Measurements from ENCODE around the gene ADGRB3. TPM values are rescaled to one million over a fixed set of nuclear protein-coding genes. Genes with fewer than 3 reads are reported as not detected.

ADGRB3 gene
- total RNA-seq, 1 donor from 2014 or later = 2.4 TPM

DNA sequence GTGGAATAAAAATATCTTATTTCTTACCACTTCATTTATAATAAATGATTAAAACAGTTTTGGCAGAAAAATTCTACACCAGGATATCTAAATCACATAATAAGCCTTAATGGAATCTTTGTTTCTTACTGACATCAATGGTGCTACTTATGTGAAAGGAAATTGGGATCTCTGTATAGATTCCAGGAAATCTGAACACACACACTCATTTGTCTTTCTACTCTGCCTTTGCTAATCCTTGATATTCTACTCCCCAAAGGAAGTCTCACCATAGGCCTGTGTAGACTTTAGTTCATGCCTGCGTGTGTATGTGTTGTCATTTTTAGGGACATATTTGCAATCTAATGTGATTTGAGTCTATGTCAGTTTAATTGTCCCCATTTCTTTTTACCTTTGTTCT lies 7.9 kb downstream of the ADGRB3 start:
- Mint-ChIP-seq H3K4me1 (ENCODE audit: unreplicated experiment) (peaks cover 21% of the 10 kb centered on the region), H3K9me3 (ENCODE audit: unreplicated experiment) (no peaks in the 10 kb centered on the region), H3K36me3 (ENCODE audit: low read depth, unreplicated experiment) (no peaks in the 10 kb centered on the region), H3K27ac (ENCODE audit: unreplicated experiment) (no peak overlapping the region), H3K4me3 (ENCODE audit: unreplicated experiment) (no peak overlapping the region), H3K27me3 (ENCODE audit: unreplicated experiment) (peaks cover 8% of the 10 kb centered on the region)
- TF ChIP-seq, protein P1, sequence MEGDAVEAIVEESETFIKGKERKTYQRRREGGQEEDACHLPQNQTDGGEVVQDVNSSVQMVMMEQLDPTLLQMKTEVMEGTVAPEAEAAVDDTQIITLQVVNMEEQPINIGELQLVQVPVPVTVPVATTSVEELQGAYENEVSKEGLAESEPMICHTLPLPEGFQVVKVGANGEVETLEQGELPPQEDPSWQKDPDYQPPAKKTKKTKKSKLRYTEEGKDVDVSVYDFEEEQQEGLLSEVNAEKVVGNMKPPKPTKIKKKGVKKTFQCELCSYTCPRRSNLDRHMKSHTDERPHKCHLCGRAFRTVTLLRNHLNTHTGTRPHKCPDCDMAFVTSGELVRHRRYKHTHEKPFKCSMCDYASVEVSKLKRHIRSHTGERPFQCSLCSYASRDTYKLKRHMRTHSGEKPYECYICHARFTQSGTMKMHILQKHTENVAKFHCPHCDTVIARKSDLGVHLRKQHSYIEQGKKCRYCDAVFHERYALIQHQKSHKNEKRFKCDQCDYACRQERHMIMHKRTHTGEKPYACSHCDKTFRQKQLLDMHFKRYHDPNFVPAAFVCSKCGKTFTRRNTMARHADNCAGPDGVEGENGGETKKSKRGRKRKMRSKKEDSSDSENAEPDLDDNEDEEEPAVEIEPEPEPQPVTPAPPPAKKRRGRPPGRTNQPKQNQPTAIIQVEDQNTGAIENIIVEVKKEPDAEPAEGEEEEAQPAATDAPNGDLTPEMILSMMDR (IDR thresholded peaks at IDR 0.05; ENCODE audit: unreplicated experiment) = no peak
- no peak for DNase-seq (ENCODE audit: low spot score)

DNA sequence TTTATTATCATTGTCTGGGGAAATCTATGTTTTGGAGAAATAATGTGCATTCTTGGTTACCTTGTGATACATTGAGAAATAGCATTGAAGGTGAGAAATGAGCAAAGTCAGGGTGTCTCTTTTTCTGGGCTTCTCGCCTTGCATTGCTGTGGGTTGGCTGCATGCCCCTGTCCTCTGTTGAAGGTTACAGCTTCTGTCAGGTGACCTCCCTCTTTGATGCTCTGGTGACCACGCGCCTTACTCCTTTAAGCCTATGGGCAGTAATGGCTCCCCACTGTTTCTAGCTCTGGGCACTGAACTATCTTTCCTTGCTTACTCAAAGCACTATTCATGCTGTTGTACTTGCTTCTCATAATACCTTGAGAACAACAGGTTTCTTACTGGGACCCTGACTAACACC lies 14.6 kb downstream of the ADGRB3 start:
- no peak for DNase-seq (ENCODE audit: low spot score)
- H3K4me1 Mint-ChIP-seq (ENCODE audit: unreplicated experiment) = peaks cover 15% of the 10 kb centered on the region
- no peaks in the 10 kb centered on the region for H3K9me3 Mint-ChIP-seq (ENCODE audit: unreplicated experiment)
- no peak overlapping the region for H3K4me3 Mint-ChIP-seq (ENCODE audit: unreplicated experiment)
- H3K27ac Mint-ChIP-seq (ENCODE audit: unreplicated experiment) = no peak overlapping the region
- peaks cover 6% of the 10 kb centered on the region for H3K27me3 Mint-ChIP-seq (ENCODE audit: unreplicated experiment)
- H3K36me3 Mint-ChIP-seq (ENCODE audit: low read depth, unreplicated experiment) = no peaks in the 10 kb centered on the region
- TF ChIP-seq, protein P1 (IDR thresholded peaks at IDR 0.05; ENCODE audit: unreplicated experiment) = no peak

DNA sequence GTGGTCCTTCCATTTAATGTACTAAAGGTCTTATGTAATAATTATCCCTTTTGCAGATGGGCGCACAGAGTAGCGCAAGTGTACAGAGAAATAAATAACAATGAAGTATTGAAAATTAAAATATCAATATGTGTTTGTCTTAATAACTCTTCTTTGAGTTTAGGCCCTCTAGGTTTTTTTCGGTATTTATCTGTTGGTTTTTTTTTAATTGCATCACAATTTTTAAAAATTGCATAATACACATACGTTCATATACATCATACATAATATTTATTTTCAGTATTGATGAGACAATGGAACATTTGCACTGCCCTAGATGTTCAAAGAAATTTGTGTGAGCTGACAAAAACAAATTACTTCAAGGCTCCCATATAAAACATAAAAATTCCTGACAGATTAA lies 15.1 kb downstream of the ADGRB3 start:
- no peak overlapping the region for H3K4me3 Mint-ChIP-seq (ENCODE audit: unreplicated experiment)
- TF ChIP-seq, protein P1 (IDR thresholded peaks at IDR 0.05; ENCODE audit: unreplicated experiment) = no peak
- H3K36me3 Mint-ChIP-seq (ENCODE audit: low read depth, unreplicated experiment) = no peaks in the 10 kb centered on the region
- H3K27ac Mint-ChIP-seq (ENCODE audit: unreplicated experiment) = no peak overlapping the region
- DNase-seq (ENCODE audit: low spot score) = no peak
- H3K4me1 Mint-ChIP-seq (ENCODE audit: unreplicated experiment) = peaks cover 18% of the 10 kb centered on the region
- peaks cover 6% of the 10 kb centered on the region for H3K27me3 Mint-ChIP-seq (ENCODE audit: unreplicated experiment)
- H3K9me3 Mint-ChIP-seq (ENCODE audit: unreplicated experiment) = no peaks in the 10 kb centered on the region

DNA sequence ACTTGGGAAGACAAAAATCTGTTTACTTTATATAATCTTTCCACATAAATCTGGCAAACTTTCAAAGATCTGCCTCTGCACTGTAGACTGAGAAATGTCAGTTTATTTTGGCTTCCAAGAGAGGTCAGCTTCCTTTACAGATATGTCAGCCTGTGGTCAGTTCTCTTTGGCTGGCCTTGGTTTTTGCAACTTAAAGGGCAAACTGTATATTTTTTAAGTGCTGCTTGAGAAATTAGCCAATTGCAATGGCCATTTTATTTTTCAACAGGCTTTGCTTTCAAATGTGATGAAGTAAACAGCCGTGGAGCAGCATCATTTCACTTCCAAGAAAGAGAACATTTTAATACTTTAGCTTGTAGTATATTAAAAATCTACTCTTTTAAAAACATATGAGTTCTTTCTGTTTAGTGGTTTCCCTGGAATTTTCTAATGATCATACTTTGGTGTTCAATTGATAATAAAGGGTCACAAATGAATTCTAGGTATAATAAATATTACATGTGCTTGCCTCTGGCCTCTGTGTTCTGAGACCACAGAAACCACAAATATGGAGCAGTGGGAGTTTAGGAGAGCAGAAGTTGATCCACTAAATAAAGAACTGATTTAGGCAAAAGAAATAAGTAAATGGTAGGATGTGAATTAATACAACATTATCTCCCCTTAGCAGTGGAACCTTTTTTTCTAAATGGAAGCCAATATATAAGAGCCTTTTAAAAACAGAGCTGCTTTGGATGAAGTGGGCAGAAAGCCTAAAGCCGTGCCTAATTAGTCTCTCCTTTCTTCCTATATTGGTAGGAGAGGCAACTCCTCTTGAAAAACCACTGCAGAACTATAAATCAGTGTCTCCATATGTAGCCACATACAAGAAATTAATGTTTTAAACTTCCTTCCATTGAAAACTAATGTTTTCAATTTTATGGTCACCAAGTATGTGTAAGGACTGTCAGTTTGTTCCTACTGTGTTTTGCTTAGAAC lies 16.2 kb downstream of the ADGRB3 start:
- Mint-ChIP-seq H3K27ac (ENCODE audit: unreplicated experiment) (no peak overlapping the region), H3K27me3 (ENCODE audit: unreplicated experiment) (peaks cover 6% of the 10 kb centered on the region), H3K4me1 (ENCODE audit: unreplicated experiment) (peaks cover 19% of the 10 kb centered on the region), H3K36me3 (ENCODE audit: low read depth, unreplicated experiment) (no peaks in the 10 kb centered on the region), H3K9me3 (ENCODE audit: unreplicated experiment) (no peaks in the 10 kb centered on the region), H3K4me3 (ENCODE audit: unreplicated experiment) (no peak overlapping the region)
- TF ChIP-seq, protein P1 (IDR thresholded peaks at IDR 0.05; ENCODE audit: unreplicated experiment) = no peak
- DNase-seq (ENCODE audit: low spot score) = no peak

DNA sequence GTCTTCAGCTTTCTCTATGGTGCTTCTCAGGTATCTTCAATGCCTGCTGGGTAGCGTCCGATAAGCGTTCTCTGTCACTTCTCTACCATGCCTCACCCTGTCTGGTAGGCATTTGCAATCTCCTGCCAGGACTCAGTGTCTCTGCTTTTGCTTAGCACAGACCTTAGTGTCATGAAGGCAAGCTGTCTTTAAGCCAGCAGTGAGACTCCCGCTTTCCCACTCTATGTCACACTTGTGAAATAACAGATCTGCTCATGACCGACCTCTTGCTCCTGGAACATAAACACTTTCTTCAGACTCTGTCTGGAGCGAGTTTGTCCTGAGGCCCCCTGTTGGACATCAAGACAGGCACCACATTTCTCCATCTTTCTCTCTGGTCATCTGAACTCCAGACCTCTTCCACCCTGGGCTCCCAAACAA lies 17.0 kb downstream of the ADGRB3 start:
- TF ChIP-seq, protein P1 (IDR thresholded peaks at IDR 0.05; ENCODE audit: unreplicated experiment) = peak; percentile 8
- Mint-ChIP-seq H3K9me3 (ENCODE audit: unreplicated experiment) (no peaks in the 10 kb centered on the region), H3K27me3 (ENCODE audit: unreplicated experiment) (peaks cover 6% of the 10 kb centered on the region), H3K4me3 (ENCODE audit: unreplicated experiment) (no peak overlapping the region), H3K4me1 (ENCODE audit: unreplicated experiment) (peaks cover 24% of the 10 kb centered on the region), H3K27ac (ENCODE audit: unreplicated experiment) (no peak overlapping the region), H3K36me3 (ENCODE audit: low read depth, unreplicated experiment) (no peaks in the 10 kb centered on the region)
- no peak for DNase-seq (ENCODE audit: low spot score)
